Left ventricle myocardium superior (tissue), 1 donor: Measurements from ENCODE around the gene SZRD1. TPM values are rescaled to one million over a fixed set of nuclear protein-coding genes. Genes with fewer than 3 reads are reported as not detected.

ENCODE experiments used
- ATAC-seq: fragments of 200-7000 bp; cut with Tn5 transposase; one replicate; pipeline ENCODE4 v1.9.1; 2020; ENCODE audit warnings: mild to moderate bottlenecking, moderate library complexity
- DNase-seq: peaks from one replicate; pipeline ENCODE4 v3.0.0-alpha.2; 2020
- intact Hi-C: fragments of 100-400 bp; cut with micrococcal nuclease; formaldehyde crosslinking; loops from one replicate; pipeline ENCODE4 v1.11.0; 2022
- total RNA-seq: library from RNA; stranded (reverse); fragmentation: NEBNext Ultra II Directional; extraction: Animal tissue kit (Norgen Biotek cat#: 25700); gene quantifications from one replicate; pipeline ENCODE4 v1.2.1, GENCODE V29; 2021
- donor health status: DM: no; HTN: yes; CAD: no; lungs with severe emphysema.

The SZRD1 gene
- total RNA-seq, 1 donor from 2014 or later: 109 TPM

GRCh38 chr1:16391411-16391810 is 24.4 kb downstream of the SZRD1 start:
- ATAC-seq: no peak
- no peak for DNase-seq
- intact Hi-C loops: no loop called here

GRCh38 chr1:16392740-16393569 is 25.9 kb downstream of the SZRD1 start:
- ATAC-seq: no peak
- intact Hi-C loops: no loop called here
- DNase-seq: no peak

GRCh38 chr1:16393570-16394521 is 26.8 kb downstream of the SZRD1 start:
- peak; percentile 34 for DNase-seq
- intact Hi-C loops: no loop called here
- peak; percentile 39 for ATAC-seq

- DNase-seq (no peak), ATAC-seq (no peak)
- intact Hi-C loops: no loop called here
Observed at GRCh38 chr1:16394977-16395376, 27.9 kb downstream of the SZRD1 start.

- intact Hi-C loops: no loop called here
- ATAC-seq (no peak), DNase-seq (peak; percentile 42)
Observed at GRCh38 chr1:16396591-16396990, 29.5 kb downstream of the SZRD1 start.

- DNase-seq (no peak), ATAC-seq (no peak)
- intact Hi-C loops: no loop called here
Observed at GRCh38 chr1:16397120-16397519, 30.1 kb downstream of the SZRD1 start.

- intact Hi-C loops: no loop called here
- ATAC-seq: no peak
- DNase-seq: no peak
Observed at GRCh38 chr1:16398371-16398953, 31.4 kb downstream of the SZRD1 start.

- intact Hi-C loops: no loop called here
- no peak for ATAC-seq
- no peak for DNase-seq
Observed at GRCh38 chr1:16402742-16403141, 35.7 kb downstream of the SZRD1 start.

GRCh38 chr1:16405441-16405840 is 38.4 kb downstream of the SZRD1 start:
- no peak for ATAC-seq
- DNase-seq: no peak
- intact Hi-C loops: no loop called here

GRCh38 chr1:16406868-16407267 is 39.8 kb downstream of the SZRD1 start:
- intact Hi-C loops: no loop called here
- DNase-seq (no peak), ATAC-seq (no peak)

GRCh38 chr1:16409536-16410152 is 42.6 kb downstream of the SZRD1 start:
- ATAC-seq (no peak), DNase-seq (no peak)
- intact Hi-C loops: no loop called here

GRCh38 chr1:16410803-16411202 is 43.8 kb downstream of the SZRD1 start:
- no peak for DNase-seq
- ATAC-seq: no peak
- intact Hi-C loops: no loop called here

GRCh38 chr1:16413191-16413590 is 46.1 kb downstream of the SZRD1 start:
- DNase-seq: no peak
- intact Hi-C loops: no loop called here
- no peak for ATAC-seq

GRCh38 chr1:16418823-16419425 is 51.9 kb downstream of the SZRD1 start:
- ATAC-seq (no peak), DNase-seq (no peak)
- intact Hi-C loops: no loop called here

- intact Hi-C loops: no loop called here
- no peak for ATAC-seq
- no peak for DNase-seq
Observed at GRCh38 chr1:16420424-16421118, 53.5 kb downstream of the SZRD1 start.

- intact Hi-C loops: no loop called here
- ATAC-seq (no peak), DNase-seq (no peak)
Observed at GRCh38 chr1:16421201-16421600, 54.2 kb downstream of the SZRD1 start.

GRCh38 chr1:16422041-16422440 is 55.0 kb downstream of the SZRD1 start:
- DNase-seq (no peak), ATAC-seq (no peak)
- intact Hi-C loops: no loop called here
